ENCODE measurements around the gene NRL. TPM values are rescaled to one million over a fixed set of nuclear protein-coding genes. Genes with fewer than 3 reads are reported as not detected.

The NRL gene
- total and polyA plus RNA-seq, 2 donors from 2014 or later, result 4.9 to 5.5 TPM

DNA sequence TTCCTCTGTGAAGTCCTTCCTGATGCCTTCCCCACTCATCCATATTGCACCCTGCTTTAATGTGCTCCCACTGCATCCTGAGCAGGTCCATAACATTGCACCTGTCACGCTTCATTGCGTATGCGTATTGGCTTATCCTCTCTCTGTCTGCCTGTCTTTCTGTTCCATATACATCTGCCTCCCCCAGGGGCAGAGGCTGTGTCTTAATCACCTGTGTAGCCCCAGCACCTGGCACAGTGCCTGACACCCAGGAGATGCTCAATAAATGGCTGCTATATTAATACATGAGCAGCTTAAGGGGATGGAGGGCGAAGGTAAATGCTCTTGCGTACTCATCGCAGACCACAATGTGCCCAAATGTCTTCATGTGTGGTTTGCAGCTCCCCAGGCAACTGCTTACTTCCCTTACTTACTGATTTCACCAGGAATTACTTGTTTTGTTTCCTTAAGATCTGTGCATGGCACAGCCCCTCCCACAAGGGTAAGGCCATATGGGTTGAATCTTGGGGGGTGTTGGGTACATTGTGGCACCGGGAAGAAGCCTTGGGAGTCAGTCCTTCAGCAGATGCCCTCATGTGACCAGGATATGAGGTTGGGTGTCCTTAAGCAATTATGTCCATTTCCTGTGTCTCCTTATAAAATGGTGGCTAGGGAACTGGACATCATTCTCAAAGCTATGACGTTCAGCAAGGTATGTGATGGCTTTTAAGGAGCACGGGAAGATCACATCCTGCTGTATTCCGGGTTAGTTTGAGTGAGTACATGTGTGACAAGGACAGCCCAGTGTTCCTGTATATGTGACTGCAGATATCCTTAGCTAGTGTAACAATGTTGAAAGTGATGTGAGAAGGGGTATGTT, 44.2 kb downstream of the NRL start:
- no peaks in the 10 kb centered on the region for H3K27me3 ChIP-seq (ENCODE audit: control insufficient read depth, insufficient read depth, low read length)
- no peak overlapping the region for H3K27ac ChIP-seq (ENCODE audit: low read depth in 2 of 2, low read length in 2 of 2)
- DNase-seq (no peak), FAIRE-seq (no peak)
- H3K9me3 ChIP-seq (ENCODE audit: control insufficient read depth in 2 of 3, insufficient read depth in 1 of 3, low read length in 3 of 3), result no peaks in the 10 kb centered on the region
- intact Hi-C loops (cut with DNase I), result no loop called here
- no peaks in the 10 kb centered on the region for H3K36me3 ChIP-seq (ENCODE audit: control insufficient read depth in 2 of 3, insufficient read depth in 3 of 3, low read length in 3 of 3)
- TF ChIP-seq, protein P1, sequence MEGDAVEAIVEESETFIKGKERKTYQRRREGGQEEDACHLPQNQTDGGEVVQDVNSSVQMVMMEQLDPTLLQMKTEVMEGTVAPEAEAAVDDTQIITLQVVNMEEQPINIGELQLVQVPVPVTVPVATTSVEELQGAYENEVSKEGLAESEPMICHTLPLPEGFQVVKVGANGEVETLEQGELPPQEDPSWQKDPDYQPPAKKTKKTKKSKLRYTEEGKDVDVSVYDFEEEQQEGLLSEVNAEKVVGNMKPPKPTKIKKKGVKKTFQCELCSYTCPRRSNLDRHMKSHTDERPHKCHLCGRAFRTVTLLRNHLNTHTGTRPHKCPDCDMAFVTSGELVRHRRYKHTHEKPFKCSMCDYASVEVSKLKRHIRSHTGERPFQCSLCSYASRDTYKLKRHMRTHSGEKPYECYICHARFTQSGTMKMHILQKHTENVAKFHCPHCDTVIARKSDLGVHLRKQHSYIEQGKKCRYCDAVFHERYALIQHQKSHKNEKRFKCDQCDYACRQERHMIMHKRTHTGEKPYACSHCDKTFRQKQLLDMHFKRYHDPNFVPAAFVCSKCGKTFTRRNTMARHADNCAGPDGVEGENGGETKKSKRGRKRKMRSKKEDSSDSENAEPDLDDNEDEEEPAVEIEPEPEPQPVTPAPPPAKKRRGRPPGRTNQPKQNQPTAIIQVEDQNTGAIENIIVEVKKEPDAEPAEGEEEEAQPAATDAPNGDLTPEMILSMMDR (IDR thresholded peaks at IDR 0.05; ENCODE audit: borderline replicate concordance, extremely low read depth, insufficient read depth), result no peak
- H3K9ac ChIP-seq (ENCODE audit: low read length in 3 of 3), result no peak overlapping the region
- H3K4me1 ChIP-seq (ENCODE audit: control insufficient read depth in 2 of 3, insufficient read depth in 2 of 3, low read depth in 1 of 3, low read length in 3 of 3), result peaks cover 0 to 2% (median 0%) of the 10 kb centered on the region in 3 donors
- H3K4me3 ChIP-seq (ENCODE audit: low read length in 3 of 3), result no peak overlapping the region

DNA sequence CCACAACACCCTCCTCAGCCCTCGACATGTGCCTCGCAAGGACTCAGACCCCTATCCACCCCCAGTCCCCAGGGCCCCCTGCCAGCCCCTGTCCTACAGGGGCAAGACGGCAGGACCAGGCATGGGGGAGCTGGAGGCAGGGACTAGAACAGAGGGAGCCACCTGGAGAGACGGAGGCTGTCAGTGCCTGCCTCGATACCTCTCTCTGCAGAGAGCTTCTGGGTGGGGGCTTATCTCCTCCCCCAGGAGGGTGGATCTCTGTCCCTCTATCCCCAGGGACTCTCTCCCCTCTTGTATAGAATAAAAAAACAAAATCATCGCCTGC, 45.4 kb downstream of the NRL start:
- Histone ChIP-seq H3K36me3 (ENCODE audit: control insufficient read depth in 2 of 3, insufficient read depth in 3 of 3, low read length in 3 of 3) (no peaks in the 10 kb centered on the region), H3K9ac (ENCODE audit: low read length in 3 of 3) (no peak overlapping the region), H3K4me1 (ENCODE audit: control insufficient read depth in 2 of 3, insufficient read depth in 2 of 3, low read depth in 1 of 3, low read length in 3 of 3) (peaks cover 0 to 2% (median 0%) of the 10 kb centered on the region in 3 donors), H3K27me3 (ENCODE audit: control insufficient read depth, insufficient read depth, low read length) (no peaks in the 10 kb centered on the region), H3K9me3 (ENCODE audit: control insufficient read depth in 2 of 3, insufficient read depth in 1 of 3, low read length in 3 of 3) (no peaks in the 10 kb centered on the region), H3K27ac (ENCODE audit: low read depth in 2 of 2, low read length in 2 of 2) (no peak overlapping the region), H3K4me3 (ENCODE audit: low read length in 3 of 3) (no peak overlapping the region)
- FAIRE-seq (no peak), DNase-seq (peak in 1 of 5 donors; percentile 70)
- TF ChIP-seq, protein P1 (IDR thresholded peaks at IDR 0.05; ENCODE audit: borderline replicate concordance, extremely low read depth, insufficient read depth), result no peak
- intact Hi-C loops (cut with DNase I), result no loop called here

DNA sequence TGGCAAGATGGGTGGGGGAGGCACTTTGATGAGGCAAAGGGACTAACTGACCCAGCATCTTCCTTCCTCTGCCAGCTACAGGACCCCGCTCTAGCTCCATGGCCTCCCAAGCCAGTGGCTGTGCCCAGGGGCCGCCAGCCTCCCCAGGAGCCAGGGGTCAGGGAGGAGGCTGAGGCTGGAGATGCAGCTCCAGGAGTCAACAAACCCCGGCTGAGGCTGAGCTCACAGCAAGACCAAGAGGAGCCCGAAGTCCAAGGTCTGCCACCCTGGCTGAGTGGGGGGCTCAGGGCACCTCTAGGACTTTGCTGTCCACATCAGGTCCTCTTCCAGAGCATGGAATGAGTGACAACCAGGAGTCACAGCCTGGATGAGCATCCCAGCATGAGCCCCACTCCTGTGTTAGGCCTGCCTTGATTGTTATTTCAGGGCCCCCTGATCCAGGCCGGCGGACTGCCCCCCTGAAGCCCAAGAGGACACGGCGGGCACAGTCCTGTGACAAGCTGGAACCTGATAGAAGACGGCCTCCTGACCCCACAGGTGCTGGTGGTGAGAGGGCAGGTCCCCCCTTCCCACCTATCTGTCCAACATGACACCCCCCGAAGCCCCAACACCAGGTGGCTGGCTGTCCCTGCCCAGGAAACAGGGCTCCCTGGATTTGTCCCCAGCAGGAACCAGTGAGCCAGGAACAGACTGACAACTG, 45.9 kb downstream of the NRL start:
- Histone ChIP-seq H3K27me3 (ENCODE audit: control insufficient read depth, insufficient read depth, low read length) (no peaks in the 10 kb centered on the region), H3K27ac (ENCODE audit: low read depth in 2 of 2, low read length in 2 of 2) (no peak overlapping the region), H3K9ac (ENCODE audit: low read length in 3 of 3) (no peak overlapping the region), H3K36me3 (ENCODE audit: control insufficient read depth in 2 of 3, insufficient read depth in 3 of 3, low read length in 3 of 3) (no peaks in the 10 kb centered on the region), H3K4me3 (ENCODE audit: low read length in 3 of 3) (no peak overlapping the region), H3K4me1 (ENCODE audit: control insufficient read depth in 2 of 3, insufficient read depth in 2 of 3, low read depth in 1 of 3, low read length in 3 of 3) (peaks cover 0 to 2% (median 0%) of the 10 kb centered on the region in 3 donors), H3K9me3 (ENCODE audit: control insufficient read depth in 2 of 3, insufficient read depth in 1 of 3, low read length in 3 of 3) (no peaks in the 10 kb centered on the region)
- intact Hi-C loops (cut with DNase I), result no loop called here
- TF ChIP-seq, protein P1 (IDR thresholded peaks at IDR 0.05; ENCODE audit: borderline replicate concordance, extremely low read depth, insufficient read depth), result no peak
- FAIRE-seq (no peak), DNase-seq (peak in 1 of 5 donors; percentile 58)
